Hepatocyte (in vitro differentiated cells): ENCODE results near the gene PCK1. TPM values are rescaled to one million over a fixed set of nuclear protein-coding genes. Genes with fewer than 3 reads are reported as not detected.

Source experiments
- DNase-seq: peaks from one replicate; pipeline ENCODE4 v3.0.0-alpha.2; 2016; ENCODE audit warnings: low spot score
- H2AFZ ChIP-seq: fragments of 200-600 bp; sonication (generic); 2 replicates; pipeline ENCODE4 v1.6.0; 2016; ENCODE audit warnings: antibody characterized with exemption, mild to moderate bottlenecking
- H3K27ac ChIP-seq: fragments of 200-600 bp; sonication (generic); 2 replicates; pipeline ENCODE4 v1.5.1; 2016; ENCODE audit warnings: mild to moderate bottlenecking
- H3K27me3 ChIP-seq: fragments of 200-600 bp; sonication (generic); 2 replicates; pipeline ENCODE4 v1.6.1; 2016
- H3K36me3 ChIP-seq: fragments of 200-600 bp; sonication (generic); replicated peaks from 2 replicates; pipeline ENCODE4 v1.5.1; 2016; ENCODE audit warnings: low read depth; ENCODE audit not compliant: insufficient read depth
- H3K4me1 ChIP-seq: fragments of 200-600 bp; sonication (generic); 2 replicates; pipeline ENCODE4 v1.5.1; 2016; ENCODE audit warnings: mild to moderate bottlenecking, moderate library complexity; ENCODE audit not compliant: insufficient read depth
- H3K4me2 ChIP-seq: fragments of 200-600 bp; sonication (generic); 2 replicates; pipeline ENCODE4 v1.6.0; 2016
- H3K4me3 ChIP-seq: fragments of 200-600 bp; sonication (generic); 2 replicates; pipeline ENCODE4 v1.5.1; 2016; ENCODE audit warnings: mild to moderate bottlenecking
- H3K79me2 ChIP-seq: fragments of 200-600 bp; sonication (generic); 2 replicates; pipeline ENCODE4 v1.6.0; 2017; ENCODE audit warnings: mild to moderate bottlenecking
- H3K9me2 ChIP-seq: fragments of 200-600 bp; sonication (generic); replicated peaks from 2 replicates; pipeline ENCODE4 v1.6.0; 2017; ENCODE audit warnings: mild to moderate bottlenecking; ENCODE audit not compliant: insufficient read depth
- H3K9me3 ChIP-seq: fragments of 200-600 bp; sonication (generic); 2 replicates; pipeline ENCODE4 v1.5.1; 2016; ENCODE audit warnings: low read depth, mild to moderate bottlenecking
- H4K20me1 ChIP-seq: fragments of 200-600 bp; sonication (generic); 2 replicates; pipeline ENCODE4 v1.6.0; 2016; ENCODE audit warnings: mild to moderate bottlenecking; ENCODE audit not compliant: insufficient read depth, poor library complexity, severe bottlenecking
- CTCF ChIP-seq: fragments of 200-600 bp; sonication (generic); IDR thresholded peaks from 2 replicates; pipeline ENCODE4 v1.5.1; 2016; ENCODE audit warnings: antibody characterized with exemption, mild to moderate bottlenecking; ENCODE audit not compliant: poor library complexity
- EZH2 ChIP-seq: fragments of 200-600 bp; sonication (generic); IDR thresholded peaks from 2 replicates; pipeline ENCODE4 v1.6.1; 2016; ENCODE audit warnings: antibody characterized with exemption, mild to moderate bottlenecking, borderline replicate concordance
- EZH2phosphoT487 ChIP-seq: fragments of 200-600 bp; sonication (generic); IDR thresholded peaks from one replicate; pipeline ENCODE4 v1.6.1; 2018; ENCODE audit warnings: antibody characterized with exemption, mild to moderate bottlenecking, low read depth, moderate library complexity; ENCODE audit not compliant: unreplicated experiment, severe bottlenecking
- WGBS: methylation state at CpG from one replicate; pipeline ENCODE4 v1.1.6; 2016; ENCODE audit warnings: low lambda C conversion rate; ENCODE audit errors: missing lambda C conversion rate; 5-methylcytosine and 5-hydroxymethylcytosine counted together
- polyA plus RNA-seq: library from polyadenylated mRNA; unstranded; fragments of >200 nt; fragmentation: Nextera tagmentation; extraction: Ambion mirVana; gene quantifications from 2 replicates; pipeline ENCODE4 v1.2.1, GENCODE V29; 2016
- total RNA-seq: library from RNA; depleted of rRNA; stranded (reverse); fragments of >200 nt; gene quantifications from 2 replicates; pipeline ENCODE4 v1.2.3, GENCODE V29; 2014

Gene PCK1
- total and polyA plus RNA-seq, 2 experiments from 2014 or later: 11.6 to 12.8 TPM

- Histone ChIP-seq H4K20me1 (no peaks in the 10 kb centered on the region), H3K27me3 (peaks cover 6% of the 10 kb centered on the region), H3K4me2 (no peak overlapping the region), H3K4me3 (no peak overlapping the region), H2AFZ (no peak overlapping the region), H3K4me1 (no peaks in the 10 kb centered on the region), H3K36me3 (no peaks in the 10 kb centered on the region), H3K9me2 (no peaks in the 10 kb centered on the region), H3K27ac (no peak overlapping the region), H3K79me2 (no peaks in the 10 kb centered on the region), H3K9me3 (no peaks in the 10 kb centered on the region)
- no peak for DNase-seq
- WGBS: 83% methylated on average over 5 of the region's 5 CpGs
- TF ChIP-seq EZH2phosphoT487 (no peak), EZH2 (no peak), CTCF (no peak)
Measured at GRCh38 chr20:57605878-57606277, 45.0 kb downstream of the PCK1 start.

- Histone ChIP-seq H3K9me2 (no peaks in the 10 kb centered on the region), H3K4me1 (no peaks in the 10 kb centered on the region), H4K20me1 (no peaks in the 10 kb centered on the region), H3K4me2 (no peak overlapping the region), H3K36me3 (no peaks in the 10 kb centered on the region), H3K9me3 (no peaks in the 10 kb centered on the region), H3K27ac (no peak overlapping the region), H2AFZ (no peak overlapping the region), H3K79me2 (no peaks in the 10 kb centered on the region), H3K27me3 (peaks cover 6% of the 10 kb centered on the region), H3K4me3 (no peak overlapping the region)
- no peak for DNase-seq
- TF ChIP-seq CTCF (no peak), EZH2 (no peak), EZH2phosphoT487 (no peak)
- 75% methylated on average over 7 of the region's 7 CpGs for WGBS
Measured at GRCh38 chr20:57608516-57608915, 47.6 kb downstream of the PCK1 start.

- no peaks in the 10 kb centered on the region for H3K9me2 ChIP-seq
- H3K27me3 ChIP-seq: peaks cover 6% of the 10 kb centered on the region
- H3K4me3 ChIP-seq: no peak overlapping the region
- WGBS: 82% methylated on average over 15 of the region's 16 CpGs
- H3K36me3 ChIP-seq: no peaks in the 10 kb centered on the region
- H3K4me2 ChIP-seq: no peak overlapping the region
- no peaks in the 10 kb centered on the region for H3K79me2 ChIP-seq
- no peak for TF ChIP-seq CTCF
- DNase-seq: no peak
- H3K4me1 ChIP-seq: no peaks in the 10 kb centered on the region
- H3K9me3 ChIP-seq: no peaks in the 10 kb centered on the region
- H3K27ac ChIP-seq: no peak overlapping the region
- H4K20me1 ChIP-seq: no peaks in the 10 kb centered on the region
- H2AFZ ChIP-seq: no peak overlapping the region
Measured at GRCh38 chr20:57609086-57609841, 48.4 kb downstream of the PCK1 start.

GRCh38 chr20:57609842-57610167, 48.9 kb downstream of the PCK1 start:
- H3K9me3 ChIP-seq: no peaks in the 10 kb centered on the region
- H2AFZ ChIP-seq: no peak overlapping the region
- H3K27ac ChIP-seq: no peak overlapping the region
- peaks cover 6% of the 10 kb centered on the region for H3K27me3 ChIP-seq
- H3K36me3 ChIP-seq: no peaks in the 10 kb centered on the region
- WGBS: 84% methylated on average over 8 of the region's 8 CpGs
- TF ChIP-seq EZH2: no peak
- TF ChIP-seq CTCF: no peak
- TF ChIP-seq EZH2phosphoT487: no peak
- H3K79me2 ChIP-seq: no peaks in the 10 kb centered on the region
- no peak overlapping the region for H3K4me2 ChIP-seq
- H4K20me1 ChIP-seq: no peaks in the 10 kb centered on the region
- H3K4me3 ChIP-seq: no peak overlapping the region
- no peak for DNase-seq
- no peaks in the 10 kb centered on the region for H3K9me2 ChIP-seq
- no peaks in the 10 kb centered on the region for H3K4me1 ChIP-seq
